Lung (tissue), 12 donors: ENCODE measurements around the gene MSANTD2. TPM values are rescaled to one million over a fixed set of nuclear protein-coding genes. Genes with fewer than 3 reads are reported as not detected.

Experiments used
- ATAC-seq: fragments of 200-7000 bp; cut with Tn5 transposase; one replicate; pipeline ENCODE4 v1.9.1; 2020; ENCODE audit warnings: moderate number of reproducible peaks; ENCODE audit not compliant: insufficient read depth, low FRiP score
- DNase-seq, 3 donors: peaks; one replicate each; pipeline ENCODE4 v3.0.0-alpha.2; 2013 to 2017
- H3K27ac ChIP-seq, 2 donors: one replicate each; pipeline ENCODE4 v1.5.1; 2013; ENCODE audit warnings: mild to moderate bottlenecking in 2 of 2, moderate library complexity in 2 of 2, control low read depth in 1 of 2, inconsistent platforms in 1 of 2, low read depth in 1 of 2, low read length in 1 of 2
- H3K27me3 ChIP-seq, 3 donors: one replicate each; pipeline ENCODE4 v1.5.1; 2013; ENCODE audit warnings: low read length in 2 of 3; ENCODE audit not compliant: control insufficient read depth in 3 of 3, insufficient read depth in 3 of 3
- H3K36me3 ChIP-seq, 4 donors: one replicate each; pipeline ENCODE4 v1.5.1; 2013; ENCODE audit warnings: low read length in 4 of 4, mild to moderate bottlenecking in 1 of 4, moderate library complexity in 1 of 4; ENCODE audit not compliant: control insufficient read depth in 4 of 4, insufficient read depth in 4 of 4
- H3K4me1 ChIP-seq, 5 donors: one replicate each; pipeline ENCODE4 v1.5.1; 2013; ENCODE audit warnings: low read length in 5 of 5, mild to moderate bottlenecking in 2 of 5, moderate library complexity in 1 of 5; ENCODE audit not compliant: control insufficient read depth in 5 of 5, insufficient read depth in 5 of 5
- H3K4me3 ChIP-seq: one replicate; pipeline ENCODE4 v1.5.1; 2013; ENCODE audit warnings: mild to moderate bottlenecking, control low read depth, moderate library complexity
- H3K9ac ChIP-seq, 2 donors: one replicate each; pipeline ENCODE4 v1.5.1; 2013; ENCODE audit warnings: low read length in 2 of 2, control low read depth in 1 of 2; ENCODE audit not compliant: insufficient read depth in 1 of 2
- H3K9me3 ChIP-seq, 4 donors: one replicate each; pipeline ENCODE4 v1.5.1; 2013; ENCODE audit warnings: low read length in 3 of 4, mild to moderate bottlenecking in 1 of 4, moderate library complexity in 1 of 4; ENCODE audit not compliant: control insufficient read depth in 4 of 4, insufficient read depth in 3 of 4
- CTCF ChIP-seq: IDR thresholded peaks from 2 replicates; pipeline ENCODE4 v1.5.1; 2012; ENCODE audit warnings: mild to moderate bottlenecking; ENCODE audit errors: control extremely low read depth, extremely low read depth
- WGBS, 2 donors: extraction: QIAGEN DNeasy Blood & Tissue Kit; methylation state at CpG; one replicate each; pipeline ENCODE4 v1.1.7; 2013; 5-methylcytosine and 5-hydroxymethylcytosine counted together
- polyA plus RNA-seq, 2 donors: library from polyadenylated mRNA; stranded (reverse); fragments of 200-250 nt; gene quantifications; one replicate each; pipeline ENCODE4 v1.2.1, GENCODE V29; 2013
- total RNA-seq, 2 donors: library from RNA; depleted of rRNA in 1 of 2; stranded (reverse); fragments of >200 nt in 1 of 2; gene quantifications; one replicate each; pipeline ENCODE4 v1.2.1, GENCODE V29; 2014 to 2021
- donor health status: control.
- donor health status: control.
- donor health status: Bipolar disorder and iron deficiency.
- donor health status: healthy.
- donor health status: DM: yes; HTN: yes; CAD: no.

Gene MSANTD2
- total and polyA plus RNA-seq, 4 donors = 3.9 to 33.6 (median 15.7) TPM

GRCh38 chr11:124832571-124832970, 32.4 kb upstream of the MSANTD2 start:
- DNase-seq (no peak), ATAC-seq (no peak)
- no peaks in the 10 kb centered on the region for H3K9me3 ChIP-seq
- H3K9ac ChIP-seq = no peak overlapping the region
- H3K4me3 ChIP-seq = no peak overlapping the region
- 81 to 85% methylated on average over 4 of the region's 4 CpGs for WGBS, 2 donors
- TF ChIP-seq CTCF = no peak
- peaks cover 0 to 10% (median 1%) of the 10 kb centered on the region in 5 donors for H3K4me1 ChIP-seq
- H3K27me3 ChIP-seq = peaks cover 0 to 2% (median 0%) of the 10 kb centered on the region in 3 donors
- H3K27ac ChIP-seq = no peak overlapping the region
- H3K36me3 ChIP-seq = no peaks in the 10 kb centered on the region

- H3K9ac ChIP-seq = no peak overlapping the region
- ATAC-seq = no peak
- DNase-seq = no peak
- peaks cover 0 to 6% (median 0%) of the 10 kb centered on the region in 5 donors for H3K4me1 ChIP-seq
- H3K27me3 ChIP-seq = no peaks in the 10 kb centered on the region
- no peak overlapping the region for H3K27ac ChIP-seq
- 97 to 99% methylated on average over 2 of the region's 2 CpGs for WGBS, 2 donors
- no peaks in the 10 kb centered on the region for H3K9me3 ChIP-seq
- H3K4me3 ChIP-seq = no peak overlapping the region
- TF ChIP-seq CTCF = no peak
- H3K36me3 ChIP-seq = no peaks in the 10 kb centered on the region
These were observed 31.7 kb upstream of the MSANTD2 start for GRCh38 chr11:124831897-124832296.

GRCh38 chr11:124830749-124831148, 30.5 kb upstream of the MSANTD2 start:
- TF ChIP-seq CTCF = no peak
- no peak for DNase-seq
- H3K27me3 ChIP-seq = no peaks in the 10 kb centered on the region
- no peaks in the 10 kb centered on the region for H3K36me3 ChIP-seq
- H3K9me3 ChIP-seq = no peaks in the 10 kb centered on the region
- no peak overlapping the region for H3K4me3 ChIP-seq
- H3K9ac ChIP-seq = no peak overlapping the region
- no peaks in the 10 kb centered on the region for H3K4me1 ChIP-seq
- ATAC-seq = no peak
- 87 to 94% methylated on average over 3 of the region's 3 CpGs for WGBS, 2 donors
- no peak overlapping the region for H3K27ac ChIP-seq

- WGBS, 2 donors = 77 to 90% methylated on average over 3 of the region's 3 CpGs
- H3K9ac ChIP-seq = no peak overlapping the region
- H3K27ac ChIP-seq = no peak overlapping the region
- H3K4me3 ChIP-seq = no peak overlapping the region
- H3K36me3 ChIP-seq = no peaks in the 10 kb centered on the region
- H3K9me3 ChIP-seq = no peaks in the 10 kb centered on the region
- no peak for TF ChIP-seq CTCF
- no peaks in the 10 kb centered on the region for H3K4me1 ChIP-seq
- ATAC-seq (no peak), DNase-seq (peak in 1 of 3 donors; percentile 37)
- no peaks in the 10 kb centered on the region for H3K27me3 ChIP-seq
These were observed 29.8 kb upstream of the MSANTD2 start for GRCh38 chr11:124829986-124830385.
